SJCRH30 (cell line): ENCODE measurements around the gene ZFYVE28. TPM values are rescaled to one million over a fixed set of nuclear protein-coding genes. Genes with fewer than 3 reads are reported as not detected.

ENCODE experiments used
- DNase-seq, 2 experiments: peaks; one replicate each; pipeline ENCODE4 v3.0.0-alpha.2; 2015 to 2020
- H3K27ac ChIP-seq: fragments of 250-450 bp; sonication (Bioruptor Pico); 2 replicates; pipeline ENCODE4 v1.5.1; 2020; ENCODE audit warnings: mild to moderate bottlenecking, moderate library complexity
- H3K27me3 ChIP-seq: fragments of 250-450 bp; sonication (Bioruptor Pico); 2 replicates; pipeline ENCODE4 v1.5.1; 2020; ENCODE audit warnings: mild to moderate bottlenecking, moderate library complexity
- H3K36me3 ChIP-seq: fragments of 250-450 bp; sonication (Bioruptor Pico); 2 replicates; pipeline ENCODE4 v1.5.1; 2020; ENCODE audit warnings: mild to moderate bottlenecking, moderate library complexity
- H3K4me1 ChIP-seq: fragments of 250-450 bp; sonication (Bioruptor Pico); 2 replicates; pipeline ENCODE4 v1.5.1; 2020; ENCODE audit warnings: mild to moderate bottlenecking, moderate library complexity
- H3K4me3 ChIP-seq: fragments of 250-450 bp; sonication (Bioruptor Pico); 2 replicates; pipeline ENCODE4 v1.5.1; 2020; ENCODE audit warnings: mild to moderate bottlenecking, moderate library complexity
- H3K9me3 ChIP-seq: fragments of 250-450 bp; sonication (Bioruptor Pico); replicated peaks from 2 replicates; pipeline ENCODE4 v1.5.1; 2020; ENCODE audit warnings: mild to moderate bottlenecking, moderate library complexity
- total RNA-seq: library from RNA; depleted of rRNA; stranded (reverse); fragments of >200 nt; shearing (Covaris generic); gene quantifications from 2 replicates; pipeline ENCODE4 v1.2.3, GENCODE V29; 2014

The ZFYVE28 gene
- total RNA-seq, 1 experiment from 2014 or later: not detected

- H3K4me1 ChIP-seq: no peaks in the 10 kb centered on the region
- H3K27me3 ChIP-seq: no peaks in the 10 kb centered on the region; the same call in 1 of the 2 replicates
- no peak overlapping the region for H3K4me3 ChIP-seq
- DNase-seq: no peak
- no peak overlapping the region for H3K27ac ChIP-seq
- no peaks in the 10 kb centered on the region for H3K36me3 ChIP-seq
- no peaks in the 10 kb centered on the region for H3K9me3 ChIP-seq
Observed at GRCh38 chr4:2426069-2426397, 7.6 kb upstream of the ZFYVE28 start.

- DNase-seq: no peak
- Histone ChIP-seq H3K4me3 (no peak overlapping the region), H3K27ac (no peak overlapping the region), H3K27me3 (peaks cover 4% of the 10 kb centered on the region; the same call in 1 of the 2 replicates), H3K9me3 (no peaks in the 10 kb centered on the region), H3K4me1 (no peaks in the 10 kb centered on the region), H3K36me3 (no peaks in the 10 kb centered on the region)
Observed at GRCh38 chr4:2425386-2426068, 7.1 kb upstream of the ZFYVE28 start.

GRCh38 chr4:2424581-2424980, 6.1 kb upstream of the ZFYVE28 start:
- peaks cover 4% of the 10 kb centered on the region; the same call in 1 of the 2 replicates for H3K27me3 ChIP-seq

GRCh38 chr4:2423695-2424094, 5.2 kb upstream of the ZFYVE28 start:
- DNase-seq: no peak
- H3K4me3 ChIP-seq: no peak overlapping the region
- peaks cover 4% of the 10 kb centered on the region; the same call in 1 of the 2 replicates for H3K27me3 ChIP-seq

More at GRCh38 chr4:2424581-2424980, 6.1 kb upstream of the ZFYVE28 start:
- H3K9me3 ChIP-seq: no peaks in the 10 kb centered on the region
- no peak overlapping the region for H3K27ac ChIP-seq
- no peak for DNase-seq
- H3K4me1 ChIP-seq: no peaks in the 10 kb centered on the region
- H3K4me3 ChIP-seq: no peak overlapping the region
- no peaks in the 10 kb centered on the region for H3K36me3 ChIP-seq

GRCh38 chr4:2423066-2423465, 4.6 kb upstream of the ZFYVE28 start:
- no peaks in the 10 kb centered on the region for H3K36me3 ChIP-seq

More at GRCh38 chr4:2423695-2424094, 5.2 kb upstream of the ZFYVE28 start:
- Histone ChIP-seq H3K36me3 (no peaks in the 10 kb centered on the region), H3K9me3 (no peaks in the 10 kb centered on the region), H3K4me1 (no peaks in the 10 kb centered on the region; the same call in 1 of the 2 replicates), H3K27ac (no peak overlapping the region)

GRCh38 chr4:2421928-2422327, 3.5 kb upstream of the ZFYVE28 start:
- Histone ChIP-seq H3K27me3 (peaks cover 4% of the 10 kb centered on the region; the same call in 1 of the 2 replicates), H3K4me3 (no peak overlapping the region), H3K4me1 (no peaks in the 10 kb centered on the region; the same call in 1 of the 2 replicates), H3K27ac (no peak overlapping the region), H3K9me3 (no peaks in the 10 kb centered on the region), H3K36me3 (no peaks in the 10 kb centered on the region)
- DNase-seq: no peak

More at GRCh38 chr4:2423066-2423465, 4.6 kb upstream of the ZFYVE28 start:
- DNase-seq: no peak
- Histone ChIP-seq H3K9me3 (no peaks in the 10 kb centered on the region), H3K27ac (no peak overlapping the region), H3K4me3 (no peak overlapping the region), H3K4me1 (no peaks in the 10 kb centered on the region; the same call in 1 of the 2 replicates), H3K27me3 (peaks cover 4% of the 10 kb centered on the region; the same call in 1 of the 2 replicates)

- no peak for DNase-seq
- no peaks in the 10 kb centered on the region for H3K9me3 ChIP-seq
- H3K4me3 ChIP-seq: no peak overlapping the region
- H3K27me3 ChIP-seq: peaks cover 4% of the 10 kb centered on the region; the same call in 1 of the 2 replicates
- H3K27ac ChIP-seq: no peak overlapping the region
- H3K36me3 ChIP-seq: no peaks in the 10 kb centered on the region
- H3K4me1 ChIP-seq: no peaks in the 10 kb centered on the region; the same call in 1 of the 2 replicates
Observed at GRCh38 chr4:2419814-2420213, 1.4 kb upstream of the ZFYVE28 start.

GRCh38 chr4:2418650-2419571, 466 bp upstream of the ZFYVE28 start, which contains the start of gene CFAP99:
Gene CFAP99 (plus strand): TSS chr4:2418955.
- Histone ChIP-seq H3K9me3 (no peaks in the 10 kb centered on the region), H3K4me1 (no peaks in the 10 kb centered on the region; the same call in 1 of the 2 replicates), H3K27ac (no peak within 1 kb of the TSS), H3K4me3 (peak within 1 kb of the TSS; percentile 52), H3K27me3 (peaks cover 4% of the 10 kb centered on the region; the same call in 1 of the 2 replicates), H3K36me3 (no peaks in the 10 kb centered on the region)
- peak; percentile 94 to 95 for DNase-seq

GRCh38 chr4:2417226-2417764, 1.1 kb downstream of the ZFYVE28 start:
- no peak for DNase-seq
- H3K9me3 ChIP-seq: no peaks in the 10 kb centered on the region
- H3K4me3 ChIP-seq: no peak overlapping the region

GRCh38 chr4:2416564-2417225, 1.8 kb downstream of the ZFYVE28 start:
- Histone ChIP-seq H3K27me3 (peaks cover 4% of the 10 kb centered on the region; the same call in 1 of the 2 replicates), H3K4me1 (peaks cover 7% of the 10 kb centered on the region; the same call in 1 of the 2 replicates), H3K4me3 (no peak overlapping the region), H3K27ac (no peak overlapping the region), H3K36me3 (no peaks in the 10 kb centered on the region), H3K9me3 (no peaks in the 10 kb centered on the region)
- no peak for DNase-seq

More at GRCh38 chr4:2417226-2417764, 1.1 kb downstream of the ZFYVE28 start:
- H3K27ac ChIP-seq: no peak overlapping the region
- H3K36me3 ChIP-seq: no peaks in the 10 kb centered on the region
- H3K27me3 ChIP-seq: peaks cover 4% of the 10 kb centered on the region; the same call in 1 of the 2 replicates
- H3K4me1 ChIP-seq: peaks cover 7% of the 10 kb centered on the region; the same call in 1 of the 2 replicates

- Histone ChIP-seq H3K36me3 (no peaks in the 10 kb centered on the region), H3K9me3 (no peaks in the 10 kb centered on the region), H3K27ac (no peak overlapping the region), H3K4me3 (no peak overlapping the region), H3K4me1 (peaks cover 7% of the 10 kb centered on the region; the same call in 1 of the 2 replicates), H3K27me3 (peaks cover 4% of the 10 kb centered on the region; the same call in 1 of the 2 replicates)
- DNase-seq: no peak
Observed at GRCh38 chr4:2415881-2416563, 2.4 kb downstream of the ZFYVE28 start.

GRCh38 chr4:2415213-2415612, 3.2 kb downstream of the ZFYVE28 start:
- Histone ChIP-seq H3K27me3 (no peaks in the 10 kb centered on the region; the same call in 1 of the 2 replicates), H3K27ac (no peak overlapping the region)

GRCh38 chr4:2413821-2414610, 4.4 kb downstream of the ZFYVE28 start:
- no peak for DNase-seq
- Histone ChIP-seq H3K9me3 (no peaks in the 10 kb centered on the region), H3K4me3 (no peak overlapping the region), H3K27me3 (no peaks in the 10 kb centered on the region), H3K4me1 (peaks cover 7% of the 10 kb centered on the region; the same call in 1 of the 2 replicates), H3K36me3 (no peaks in the 10 kb centered on the region), H3K27ac (no peak overlapping the region)

More at GRCh38 chr4:2415213-2415612, 3.2 kb downstream of the ZFYVE28 start:
- Histone ChIP-seq H3K9me3 (no peaks in the 10 kb centered on the region), H3K36me3 (no peaks in the 10 kb centered on the region), H3K4me1 (peaks cover 7% of the 10 kb centered on the region; the same call in 1 of the 2 replicates), H3K4me3 (no peak overlapping the region)
- no peak for DNase-seq
